ENCODE results near the gene PIK3CD. TPM values are rescaled to one million over a fixed set of nuclear protein-coding genes. Genes with fewer than 3 reads are reported as not detected.

The PIK3CD gene
- total RNA-seq, 4 donors from 2014 or later: 4.2 to 5.4 (median 5.0) TPM

DNA sequence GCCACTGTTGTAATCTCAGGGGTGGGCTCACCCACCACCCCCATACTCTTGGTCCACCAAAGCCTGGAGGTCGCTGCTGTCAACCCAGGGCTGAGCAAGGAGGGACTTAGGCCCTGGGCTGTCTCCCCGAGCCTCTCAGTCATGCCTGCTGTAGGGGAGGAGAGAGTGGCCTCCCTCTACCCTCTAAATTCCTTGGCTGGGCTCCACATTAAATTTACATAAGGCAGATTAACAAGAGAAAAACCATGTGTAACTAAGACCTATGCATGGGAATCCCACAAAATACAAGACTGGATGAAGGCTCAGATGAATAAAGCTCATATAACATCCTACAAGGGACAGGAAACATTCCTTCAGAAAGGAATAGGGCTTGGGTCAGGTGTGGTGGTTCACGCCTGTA lies 1.8 kb upstream of the PIK3CD start:
- WGBS, 2 donors: 95 to 97% methylated on average over 3 of the region's 3 CpGs
- TF ChIP-seq POLR2A (IDR thresholded peaks at IDR 0.05) (no peak), CTCF (IDR thresholded peaks at IDR 0.05) (no peak)
- DNase-seq (ENCODE audit: low spot score in 2 of 2): no peak
- intact Hi-C loops (cut with DNase I; ENCODE audit: low total_unique reads): no loop called here
- no peak overlapping the region for H3K4me3 ChIP-seq (ENCODE audit: low read depth, poor library complexity, severe bottlenecking)

- TF ChIP-seq CTCF (IDR thresholded peaks at IDR 0.05): no peak
- no peak for TF ChIP-seq POLR2A (IDR thresholded peaks at IDR 0.05)
- intact Hi-C loops (cut with DNase I; ENCODE audit: low total_unique reads): no loop called here
- peak overlapping the region; percentile 48 for H3K4me3 ChIP-seq (ENCODE audit: low read depth, poor library complexity, severe bottlenecking)
- DNase-seq (ENCODE audit: low spot score in 2 of 2): no peak
- WGBS, 2 donors: 27 to 30% methylated on average over 10 of the region's 10 CpGs
Observed at GRCh38 chr1:9651220-9651564, 339 bp upstream of the PIK3CD start.

DNA sequence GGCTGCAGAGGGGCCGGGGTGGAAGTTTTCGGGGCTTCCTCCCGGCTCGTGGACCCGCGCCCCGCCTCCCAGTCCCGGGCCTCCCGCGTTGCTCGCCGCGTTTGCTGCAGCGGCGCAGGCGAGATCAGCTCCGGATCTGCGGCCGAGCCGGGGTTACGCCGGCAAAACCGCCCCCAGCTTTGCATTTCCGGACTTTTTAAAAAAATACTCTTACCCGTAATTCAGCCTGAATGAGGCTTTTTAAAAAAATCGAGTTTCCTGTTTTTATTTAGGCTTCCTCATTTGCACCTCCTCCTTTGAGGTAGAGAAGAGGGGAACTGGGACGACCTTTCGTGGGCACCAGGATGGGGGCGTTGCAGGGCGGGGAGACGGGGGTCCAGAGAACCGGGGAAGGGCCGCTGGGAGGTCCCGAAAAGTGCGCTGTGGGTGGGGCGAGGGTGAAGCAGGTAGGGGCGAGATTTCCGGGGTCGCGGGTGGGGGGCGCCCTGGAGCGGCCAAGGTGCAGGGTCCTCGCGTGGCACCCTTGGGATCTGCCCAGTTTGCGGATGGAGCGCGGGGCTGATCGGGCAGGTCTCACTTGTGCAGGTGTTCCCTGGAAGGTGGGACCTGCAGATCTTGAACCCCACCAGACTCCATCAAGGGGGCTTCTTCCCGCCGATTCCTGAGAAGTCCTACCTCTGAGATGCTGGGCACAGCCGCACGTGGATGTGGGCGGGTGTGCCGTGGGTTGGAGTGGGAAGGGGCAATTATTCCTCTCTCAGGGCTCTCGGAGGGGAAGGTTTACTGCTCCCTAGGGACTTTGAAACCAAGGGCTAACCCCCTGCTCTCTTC lies 1.1 kb downstream of the PIK3CD start:
- peak overlapping the region; percentile 48 for H3K4me3 ChIP-seq (ENCODE audit: low read depth, poor library complexity, severe bottlenecking)
- 10 to 13% methylated on average over 48 to 55 of the region's 55 CpGs for WGBS, 2 donors
- TF ChIP-seq CTCF (IDR thresholded peaks at IDR 0.05) (no peak), POLR2A (IDR thresholded peaks at IDR 0.05) (no peak)
- no peak for DNase-seq (ENCODE audit: low spot score in 2 of 2)
- intact Hi-C loops (cut with DNase I; ENCODE audit: low total_unique reads): no loop called here

DNA sequence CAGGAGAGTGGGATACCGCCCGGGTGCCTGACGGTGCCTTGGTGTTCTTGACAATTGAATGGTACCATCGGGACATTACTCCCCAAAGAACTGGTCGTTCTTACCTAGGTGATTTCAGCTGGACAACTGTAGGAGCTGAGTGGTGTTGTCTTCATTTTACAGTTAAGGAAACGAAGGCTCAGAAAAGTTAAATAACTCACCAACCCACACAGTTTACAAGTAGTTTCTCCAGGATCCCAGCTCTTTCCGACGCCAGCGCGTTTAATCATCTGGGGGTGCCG lies 1.6 kb downstream of the PIK3CD start:
- no peak for DNase-seq (ENCODE audit: low spot score in 2 of 2)
- intact Hi-C loops (cut with DNase I; ENCODE audit: low total_unique reads): no loop called here
- no peak overlapping the region for H3K4me3 ChIP-seq (ENCODE audit: low read depth, poor library complexity, severe bottlenecking)
- WGBS, 2 donors: 63 to 72% methylated on average over 11 of the region's 11 CpGs
- no peak for TF ChIP-seq POLR2A (IDR thresholded peaks at IDR 0.05)
- TF ChIP-seq CTCF (IDR thresholded peaks at IDR 0.05): no peak

DNA sequence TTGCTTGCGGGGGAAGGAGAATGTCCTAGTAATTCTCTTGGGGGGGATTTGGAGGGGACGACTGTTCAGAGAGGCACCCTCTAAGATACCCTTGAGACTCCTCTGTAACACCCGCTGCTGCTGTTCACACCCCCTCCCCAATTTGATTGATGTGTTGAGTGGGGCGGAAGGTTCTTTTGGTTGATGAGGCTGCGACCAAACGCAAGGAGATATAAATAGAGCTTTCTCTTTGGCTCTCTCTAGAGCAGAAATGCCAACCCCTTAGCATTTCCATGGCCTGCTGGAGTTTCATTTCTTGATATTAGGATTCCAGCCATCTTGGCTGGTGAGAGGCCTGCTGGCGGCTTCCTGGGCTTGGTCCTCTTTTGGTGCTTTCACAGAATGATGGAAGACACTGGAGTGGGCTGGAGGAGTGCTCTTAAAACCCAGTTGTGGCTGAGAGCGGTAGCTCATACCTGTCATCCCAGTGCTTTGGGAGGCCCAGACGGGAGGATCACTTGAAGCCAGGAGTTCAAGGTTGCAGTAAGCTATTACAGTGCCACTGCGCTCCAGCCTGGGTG lies 2.0 kb downstream of the PIK3CD start:
- intact Hi-C loops (cut with DNase I; ENCODE audit: low total_unique reads): no loop called here
- H3K4me3 ChIP-seq (ENCODE audit: low read depth, poor library complexity, severe bottlenecking): no peak overlapping the region
- no peak for TF ChIP-seq POLR2A (IDR thresholded peaks at IDR 0.05)
- no peak for TF ChIP-seq CTCF (IDR thresholded peaks at IDR 0.05)
- WGBS, 2 donors: 61 to 78% methylated on average over 10 of the region's 10 CpGs
- DNase-seq (ENCODE audit: low spot score in 2 of 2): no peak
